OCI-LY7 (cell line): Measurements from ENCODE around the gene GJE1. TPM values are rescaled to one million over a fixed set of nuclear protein-coding genes. Genes with fewer than 3 reads are reported as not detected.

Experiments used
- BruUV-seq: library from RNA; stranded (reverse); fragments of 400-500 nt; replicated peaks from 2 replicates; lab custom pipeline; 2021; lab: Mats Ljungman, UMichigan
- CTCF ChIA-PET: fragments of 300-600 bp; sonication (Branson Sonifier 250); formaldehyde crosslinking; loops from one replicate; lab custom pipeline; 2022; ENCODE audit warnings: antibody characterized with exemption; ENCODE audit not compliant: unreplicated experiment; lab: Charles Lee
- POLR2A ChIA-PET: fragments of 300-600 bp; sonication (Branson Sonifier 250); formaldehyde crosslinking; loops from one replicate; lab custom pipeline; 2022; ENCODE audit warnings: antibody characterized with exemption; lab: Charles Lee
- DNase-seq: peaks from one replicate; pipeline ENCODE4 v3.0.0-alpha.2; 2015; ENCODE audit warnings: low spot score
- H2AFZ ChIP-seq: fragments of 200-600 bp; sonication (generic), shearing (Covaris generic); 2 replicates; pipeline ENCODE4 v1.6.1; 2014; ENCODE audit warnings: mild to moderate bottlenecking, antibody characterized with exemption, low read length, moderate library complexity
- H3K27ac ChIP-seq: fragments of 200-600 bp; sonication (generic); 2 replicates; pipeline ENCODE4 v1.5.1; 2014; ENCODE audit warnings: mixed run types, low read depth, mild to moderate bottlenecking, moderate library complexity, low read length, inconsistent platforms; ENCODE audit not compliant: poor library complexity, severe bottlenecking
- H3K36me3 ChIP-seq: fragments of 200-600 bp; sonication (generic); 2 replicates; pipeline ENCODE4 v1.6.1; 2014; ENCODE audit warnings: mild to moderate bottlenecking, antibody characterized with exemption, low read length, moderate library complexity, mixed read lengths; ENCODE audit not compliant: insufficient read depth
- H3K4me1 ChIP-seq: fragments of 200-600 bp; sonication (generic); 2 replicates; pipeline ENCODE4 v1.5.1; 2014; ENCODE audit warnings: mild to moderate bottlenecking, low read length; ENCODE audit not compliant: insufficient read depth, poor library complexity, severe bottlenecking
- H3K4me2 ChIP-seq: fragments of 200-600 bp; sonication (generic); 2 replicates; pipeline ENCODE4 v1.6.1; 2014; ENCODE audit warnings: mild to moderate bottlenecking, low read length
- H3K4me3 ChIP-seq: fragments of 200-600 bp; sonication (generic); 2 replicates; pipeline ENCODE4 v1.5.1; 2014; ENCODE audit warnings: mild to moderate bottlenecking, low read depth, low read length; ENCODE audit not compliant: poor library complexity, severe bottlenecking
- H3K79me2 ChIP-seq: fragments of 200-600 bp; sonication (generic); 2 replicates; pipeline ENCODE4 v1.6.1; 2016; ENCODE audit warnings: low read depth, mild to moderate bottlenecking, low read length, moderate library complexity, mixed read lengths; ENCODE audit not compliant: insufficient read depth
- H3K9me2 ChIP-seq: fragments of 200-600 bp; sonication (generic); 2 replicates; pipeline ENCODE4 v1.6.1; 2016; ENCODE audit warnings: mild to moderate bottlenecking, low read length, mixed read lengths; ENCODE audit not compliant: insufficient read depth
- H3K9me3 ChIP-seq: fragments of 200-600 bp; sonication (generic); 2 replicates; pipeline ENCODE4 v1.6.1; 2014; ENCODE audit warnings: mild to moderate bottlenecking, mixed run types, low read length, mixed read lengths
- H4K20me1 ChIP-seq: fragments of 200-600 bp; sonication (generic); 2 replicates; pipeline ENCODE4 v1.6.1; 2014; ENCODE audit warnings: mild to moderate bottlenecking, antibody characterized with exemption, low read length, moderate library complexity, mixed read lengths; ENCODE audit not compliant: insufficient read depth
- EZH2phosphoT487 ChIP-seq: fragments of 200-600 bp; sonication (generic); IDR thresholded peaks from 2 replicates; pipeline ENCODE4 v1.6.1; 2018; ENCODE audit warnings: low read depth, borderline replicate concordance, mild to moderate bottlenecking, mixed run types, antibody characterized with exemption, low read length, moderate library complexity, mixed read lengths
- intact Hi-C: fragments of 100-400 bp; cut with micrococcal nuclease; formaldehyde crosslinking; loops from one replicate; pipeline ENCODE4 v1.10.0; 2022; ENCODE audit not compliant: unreplicated experiment
- total RNA-seq, 2 experiments: library from RNA; depleted of rRNA in 1 of 2; stranded (reverse); fragments of >200 nt in 1 of 2; shearing (Covaris generic) in 1 of 2; gene quantifications; 2 replicates each; pipeline ENCODE4 v1.2.3, GENCODE V29; 2014 to 2022
- TF ChIP-seq, protein P1 (sequence below): fragments of 200-600 bp; sonication (generic); conservative IDR thresholded peaks from 2 replicates; pipeline ENCODE4 v1.5.1; 2014; ENCODE audit warnings: mild to moderate bottlenecking, antibody characterized with exemption, low read length, moderate library complexity, mixed read lengths

GJE1 gene
- total RNA-seq, 2 experiments from 2014 or later, result not detected

DNA sequence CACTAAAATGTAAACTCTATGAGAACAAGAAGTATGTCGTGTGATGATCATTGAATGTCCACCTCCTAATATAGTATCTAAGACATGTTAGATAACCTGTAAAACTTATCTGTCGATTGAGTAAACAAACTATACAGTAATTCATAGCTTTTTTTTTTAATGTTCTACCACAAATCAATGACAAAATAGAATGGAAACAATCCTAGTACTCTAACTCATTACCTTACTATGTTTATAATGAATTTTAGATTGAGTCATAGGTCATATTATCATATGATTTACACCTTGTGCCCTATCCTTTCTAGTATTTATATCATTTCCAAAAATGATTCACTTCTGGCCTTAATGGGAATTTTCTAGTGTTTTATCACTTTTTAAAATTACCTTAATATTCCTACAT lies 20.5 kb downstream of the GJE1 start:
- TF ChIP-seq EZH2phosphoT487, result no peak
- TF ChIP-seq, protein P1, sequence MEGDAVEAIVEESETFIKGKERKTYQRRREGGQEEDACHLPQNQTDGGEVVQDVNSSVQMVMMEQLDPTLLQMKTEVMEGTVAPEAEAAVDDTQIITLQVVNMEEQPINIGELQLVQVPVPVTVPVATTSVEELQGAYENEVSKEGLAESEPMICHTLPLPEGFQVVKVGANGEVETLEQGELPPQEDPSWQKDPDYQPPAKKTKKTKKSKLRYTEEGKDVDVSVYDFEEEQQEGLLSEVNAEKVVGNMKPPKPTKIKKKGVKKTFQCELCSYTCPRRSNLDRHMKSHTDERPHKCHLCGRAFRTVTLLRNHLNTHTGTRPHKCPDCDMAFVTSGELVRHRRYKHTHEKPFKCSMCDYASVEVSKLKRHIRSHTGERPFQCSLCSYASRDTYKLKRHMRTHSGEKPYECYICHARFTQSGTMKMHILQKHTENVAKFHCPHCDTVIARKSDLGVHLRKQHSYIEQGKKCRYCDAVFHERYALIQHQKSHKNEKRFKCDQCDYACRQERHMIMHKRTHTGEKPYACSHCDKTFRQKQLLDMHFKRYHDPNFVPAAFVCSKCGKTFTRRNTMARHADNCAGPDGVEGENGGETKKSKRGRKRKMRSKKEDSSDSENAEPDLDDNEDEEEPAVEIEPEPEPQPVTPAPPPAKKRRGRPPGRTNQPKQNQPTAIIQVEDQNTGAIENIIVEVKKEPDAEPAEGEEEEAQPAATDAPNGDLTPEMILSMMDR, result no peak
- DNase-seq, result no peak
- intact Hi-C loops, result no loop called here
- Histone ChIP-seq H3K4me3 (no peak overlapping the region), H4K20me1 (peaks cover 41% of the 10 kb centered on the region), H3K36me3 (peaks cover 34% of the 10 kb centered on the region), H3K4me2 (no peak overlapping the region), H3K79me2 (peaks cover 100% of the 10 kb centered on the region), H3K27ac (no peak overlapping the region), H3K4me1 (peaks cover 28% of the 10 kb centered on the region), H2AFZ (no peak overlapping the region), H3K9me2 (no peaks in the 10 kb centered on the region), H3K9me3 (no peaks in the 10 kb centered on the region)
- ChIA-PET CTCF (interaction anchor here (0.6 kb wide), 1 partner anchor 43 kb away, joined by 4 read pairs; no protein-coding TSS in a partner anchor), POLR2A (interaction anchor here (1.9 kb wide), 1 partner anchor 63 kb away, joined by 4 read pairs; no protein-coding TSS in a partner anchor)
- no TSS peak for BruUV-seq

DNA sequence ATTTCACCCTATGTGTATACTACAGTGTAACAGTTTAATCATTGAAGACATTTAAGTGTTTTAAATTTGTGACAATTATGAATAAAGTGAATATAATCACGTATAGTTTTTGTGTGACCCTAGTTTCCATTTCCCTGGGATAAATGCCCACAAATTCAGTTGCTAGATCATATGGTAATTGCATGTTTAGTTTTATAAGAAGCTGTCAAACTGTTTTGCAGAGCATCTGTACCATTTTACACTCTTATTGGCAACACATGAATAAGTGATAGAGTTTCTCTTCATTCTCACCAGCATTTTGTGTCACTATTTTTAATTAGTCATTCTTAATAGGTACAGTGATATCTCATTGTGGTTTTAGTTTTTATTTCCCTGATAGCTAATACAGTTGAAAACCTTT lies 21.6 kb downstream of the GJE1 start:
- H3K4me1 ChIP-seq, result peaks cover 17% of the 10 kb centered on the region
- H3K9me3 ChIP-seq, result no peaks in the 10 kb centered on the region
- no peak overlapping the region for H3K4me2 ChIP-seq
- no TSS peak for BruUV-seq
- ChIA-PET CTCF (no interaction called here), POLR2A (interaction anchor here (0.5 to 1.9 kb wide), 4 partner anchors 19 to 219 kb away, joined by 3 to 4 read pairs (median 3); no protein-coding TSS in a partner anchor)
- DNase-seq, result no peak
- H3K79me2 ChIP-seq, result peaks cover 98% of the 10 kb centered on the region
- H2AFZ ChIP-seq, result no peak overlapping the region
- no peaks in the 10 kb centered on the region for H3K9me2 ChIP-seq
- H3K27ac ChIP-seq, result no peak overlapping the region
- H3K36me3 ChIP-seq, result peaks cover 26% of the 10 kb centered on the region
- TF ChIP-seq, protein P1, result no peak
- no peak for TF ChIP-seq EZH2phosphoT487
- intact Hi-C loops, result no loop called here
- H4K20me1 ChIP-seq, result peaks cover 32% of the 10 kb centered on the region
- no peak overlapping the region for H3K4me3 ChIP-seq

DNA sequence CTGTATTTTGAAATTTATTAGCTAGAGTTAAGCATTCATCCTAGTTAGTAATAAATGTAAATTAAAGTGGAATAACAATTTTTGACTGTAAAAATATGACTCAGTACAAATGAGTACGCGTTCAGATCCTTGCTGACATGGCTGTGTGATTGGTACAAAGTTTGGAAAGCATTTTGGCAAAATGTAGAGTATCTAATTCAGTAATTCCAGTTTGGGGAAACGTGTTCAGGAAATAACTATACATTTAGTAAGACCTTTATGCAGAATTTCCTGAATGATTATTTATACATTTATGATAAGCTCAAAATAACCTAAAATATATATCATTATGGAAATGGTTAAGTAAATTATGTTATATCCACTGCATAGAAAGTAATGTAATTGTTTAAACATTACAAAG lies 22.4 kb downstream of the GJE1 start:
- Histone ChIP-seq H3K36me3 (peaks cover 25% of the 10 kb centered on the region), H3K9me3 (no peaks in the 10 kb centered on the region), H3K9me2 (no peaks in the 10 kb centered on the region), H2AFZ (no peak overlapping the region), H3K79me2 (peaks cover 96% of the 10 kb centered on the region), H3K4me1 (peaks cover 16% of the 10 kb centered on the region), H3K27ac (no peak overlapping the region), H3K4me2 (peak overlapping the region; percentile 75; the same call in 1 of the 2 replicates), H3K4me3 (no peak overlapping the region), H4K20me1 (peaks cover 29% of the 10 kb centered on the region)
- TF ChIP-seq EZH2phosphoT487, result no peak
- TF ChIP-seq, protein P1, result no peak
- intact Hi-C loops, result no loop called here
- no peak for DNase-seq
- CTCF ChIA-PET, result interaction anchor here (1.9 kb wide), 1 partner anchor 7 kb away, joined by 4 read pairs; no protein-coding TSS in a partner anchor
- BruUV-seq, result no TSS peak
- POLR2A ChIA-PET, result interaction anchor here (0.5 to 2.9 kb wide), 8 partner anchors 8 to 578 kb away, joined by 3 to 15 read pairs (median 4); partner anchors contain the start of genes NMBR and VTA1
